Measurements from ENCODE around the gene RCBTB2.

The RCBTB2 gene

DNA sequence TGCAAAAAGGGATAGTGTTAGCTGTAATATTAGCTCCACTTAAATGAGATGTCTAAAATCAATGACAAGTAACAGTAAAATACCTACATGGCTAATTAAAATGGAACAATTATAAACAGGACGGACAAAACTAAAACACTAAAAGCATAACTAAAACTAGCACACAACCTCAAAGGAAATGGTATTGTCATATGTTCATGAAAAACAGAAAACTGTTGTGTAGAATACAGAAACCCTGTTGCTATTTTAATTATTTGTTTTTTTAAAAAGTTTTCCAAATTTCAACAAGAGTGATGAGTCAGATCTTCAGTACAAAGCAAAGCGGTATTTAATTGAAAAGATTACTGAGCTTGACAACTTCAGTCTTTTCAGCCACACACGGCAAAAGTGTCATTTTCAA is 4.2 kb downstream of the RCBTB2 start:
- no peak for DNase-seq

DNA sequence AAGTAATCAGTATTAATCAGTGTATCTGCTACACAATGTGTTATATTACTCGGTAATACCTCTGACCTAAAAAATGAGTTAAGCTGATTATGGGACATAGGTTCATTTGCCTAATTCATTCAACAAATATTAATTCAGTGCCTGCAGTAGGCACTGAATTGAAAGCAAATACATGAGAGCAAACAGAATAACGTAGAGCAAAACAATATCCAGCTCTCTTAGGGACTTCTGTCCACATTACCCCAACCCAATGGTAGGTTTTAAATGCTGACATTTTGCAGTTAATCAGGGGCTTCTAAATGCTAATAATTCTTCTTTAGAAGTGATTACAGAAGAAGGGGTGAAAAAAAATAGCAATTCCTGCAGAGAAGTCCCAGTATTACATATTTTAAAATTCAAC is 4.9 kb downstream of the RCBTB2 start:
- DNase-seq = no peak

DNA sequence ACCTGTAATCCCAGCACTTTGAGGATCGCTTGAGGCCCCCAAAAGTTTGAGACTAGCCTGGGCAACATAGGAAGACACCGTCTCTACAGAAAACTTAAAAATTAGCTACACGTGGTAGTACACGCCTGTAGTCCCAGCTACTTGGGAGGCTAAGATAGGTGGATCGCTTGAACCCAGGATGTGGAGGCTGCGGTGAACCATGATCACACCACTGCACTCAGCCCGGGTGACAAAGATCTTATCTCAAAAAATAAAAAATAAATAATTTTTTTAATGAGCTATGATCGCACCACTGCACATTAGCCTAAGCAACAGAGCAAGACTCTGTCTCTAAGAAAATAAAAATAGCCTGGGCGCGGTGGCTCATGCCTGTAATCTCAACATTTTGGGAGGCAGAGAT is 6.6 kb downstream of the RCBTB2 start:
- no peak for DNase-seq

DNA sequence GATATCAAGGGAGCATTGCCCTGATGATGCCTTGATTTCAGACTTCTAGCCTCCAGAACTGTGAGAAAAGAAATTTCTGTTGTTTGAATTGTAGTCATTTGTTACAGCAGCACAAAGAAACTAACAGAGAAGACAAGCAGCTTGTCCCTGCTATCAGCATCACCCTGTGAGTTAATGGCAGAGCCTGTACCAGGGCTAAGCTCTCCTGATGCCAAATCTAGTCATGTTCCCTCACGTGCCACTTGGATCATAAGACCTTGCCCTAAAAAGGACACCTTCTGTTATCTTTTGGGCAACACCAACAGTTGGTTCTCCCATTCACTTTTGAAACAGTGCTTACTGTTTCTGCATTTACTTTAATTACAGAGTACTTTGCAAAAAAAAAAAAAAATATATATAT is 14.8 kb downstream of the RCBTB2 start:
- DNase-seq = no peak

DNA sequence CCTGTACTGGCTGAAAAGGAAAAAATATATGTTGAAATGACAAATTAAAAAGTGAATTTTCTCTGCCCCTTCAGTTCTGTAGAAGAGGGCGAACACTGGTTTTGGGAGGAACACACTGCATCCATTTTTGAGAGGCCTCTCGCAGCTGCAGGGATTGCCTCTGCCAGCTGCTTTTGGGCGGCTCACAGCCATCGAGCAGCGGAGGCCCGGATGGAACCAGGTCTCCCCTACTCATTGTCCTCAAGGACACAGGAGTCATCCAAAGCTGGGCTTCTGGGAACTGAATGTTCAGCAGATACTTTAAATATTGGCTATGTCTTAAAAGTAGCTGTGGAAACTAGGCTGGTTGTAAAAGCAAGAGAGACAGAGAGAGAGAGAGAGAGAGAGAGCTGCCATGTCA is 17.1 kb downstream of the RCBTB2 start:
- DNase-seq = no peak

DNA sequence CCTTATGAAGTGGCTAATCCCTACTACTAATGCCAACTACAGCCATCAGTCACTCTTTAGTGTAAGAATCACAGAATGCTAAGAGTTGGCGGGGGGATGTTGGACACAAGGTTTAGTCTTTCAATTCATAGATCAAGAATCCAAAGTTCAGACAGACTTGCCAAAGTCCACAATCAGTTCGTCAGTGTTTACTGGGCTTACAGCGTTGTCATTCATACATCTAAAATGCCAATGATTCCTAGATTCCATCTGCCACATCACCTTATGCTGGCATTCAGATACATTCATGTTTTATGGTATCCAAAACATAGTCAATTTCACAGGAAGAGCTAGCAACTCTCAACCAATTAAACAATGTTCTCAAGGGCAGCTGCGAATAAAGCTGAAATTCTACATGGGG is 18.1 kb downstream of the RCBTB2 start:
- no peak for DNase-seq

DNA sequence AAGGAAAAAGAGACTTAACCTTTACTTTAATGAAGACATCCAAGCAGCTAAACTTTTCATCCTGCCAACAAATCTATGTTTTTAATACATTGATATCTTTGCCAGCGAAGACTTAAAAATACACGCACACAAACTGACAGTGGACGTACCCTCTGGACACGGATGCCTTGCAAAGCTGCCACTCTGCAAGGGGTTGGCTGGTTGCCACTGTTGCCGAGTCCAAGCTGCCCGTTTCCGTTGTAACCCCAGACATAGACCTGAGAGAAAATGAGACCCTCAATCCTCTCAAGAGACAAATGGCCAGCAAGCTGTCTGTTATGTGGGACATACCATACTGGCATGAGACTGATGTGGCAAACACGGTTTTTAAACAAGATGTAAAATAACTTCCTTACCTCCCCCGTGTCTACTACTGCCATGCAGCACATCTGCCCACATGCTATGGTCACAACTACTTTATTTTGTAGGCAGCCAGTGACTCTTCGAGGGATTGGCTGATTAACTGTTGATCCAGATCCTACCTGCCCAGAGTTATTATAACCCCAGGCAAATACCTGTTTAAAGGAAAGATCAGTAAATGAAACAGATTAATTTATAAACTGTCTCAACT is 21.2 kb downstream of the RCBTB2 start:
- DNase-seq = no peak

DNA sequence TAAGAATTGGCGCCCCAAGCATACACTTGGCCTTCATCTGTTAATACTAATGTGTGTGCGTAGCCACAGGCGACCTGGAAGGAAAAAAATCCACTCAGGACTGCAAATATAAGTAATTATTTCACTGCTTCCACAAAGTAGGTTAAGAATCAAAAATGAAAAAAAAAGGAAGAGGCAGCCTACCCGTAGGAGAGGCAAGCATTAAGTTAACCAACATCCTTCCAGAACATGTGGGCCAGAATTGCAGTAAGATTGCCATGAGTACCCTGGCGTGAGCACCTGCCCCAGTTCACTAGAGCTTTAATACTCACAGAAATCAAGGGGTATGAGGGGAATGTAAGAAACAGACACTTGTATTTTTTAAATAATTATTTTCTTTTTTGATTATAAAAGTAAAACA is 22.2 kb downstream of the RCBTB2 start:
- no peak for DNase-seq

DNA sequence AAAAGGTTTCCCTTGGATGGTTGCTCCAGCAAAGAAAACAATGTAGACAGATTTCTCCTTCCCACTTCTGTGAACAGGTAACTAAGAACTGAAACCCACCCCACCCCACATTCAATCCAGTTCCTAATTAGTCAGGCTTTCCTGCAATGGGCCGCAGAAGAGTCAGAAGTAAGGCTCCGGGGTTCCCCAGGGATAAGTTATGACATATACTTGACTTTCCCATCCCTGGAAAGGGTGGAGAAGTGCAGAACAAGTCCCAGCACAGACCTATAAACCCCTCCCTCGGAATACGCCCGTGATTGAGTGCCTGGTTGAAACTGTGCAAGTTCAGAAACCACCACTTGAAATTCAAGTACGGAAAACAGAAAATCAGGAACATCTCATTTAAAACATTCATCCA is 24.9 kb downstream of the RCBTB2 start:
- no peak for DNase-seq

DNA sequence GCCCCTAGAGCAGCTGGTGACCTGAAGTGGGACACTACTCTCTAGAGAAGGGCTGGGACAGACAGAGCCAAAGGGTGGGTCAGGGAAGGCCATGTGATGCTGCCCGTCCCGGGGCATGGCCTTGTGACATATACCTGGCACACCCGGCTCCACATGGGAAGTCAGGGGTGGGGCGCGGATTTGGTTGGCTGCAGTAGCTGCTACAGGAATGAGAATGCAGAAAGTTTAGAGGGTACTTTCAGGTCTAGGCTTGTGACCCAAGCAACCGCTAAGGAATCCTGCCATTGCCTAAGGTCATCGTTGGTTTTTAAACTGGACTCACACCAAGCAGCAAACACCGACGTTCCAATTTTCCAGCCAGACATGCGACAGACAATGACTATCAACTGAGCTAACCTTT is 25.9 kb downstream of the RCBTB2 start:
- DNase-seq = no peak

DNA sequence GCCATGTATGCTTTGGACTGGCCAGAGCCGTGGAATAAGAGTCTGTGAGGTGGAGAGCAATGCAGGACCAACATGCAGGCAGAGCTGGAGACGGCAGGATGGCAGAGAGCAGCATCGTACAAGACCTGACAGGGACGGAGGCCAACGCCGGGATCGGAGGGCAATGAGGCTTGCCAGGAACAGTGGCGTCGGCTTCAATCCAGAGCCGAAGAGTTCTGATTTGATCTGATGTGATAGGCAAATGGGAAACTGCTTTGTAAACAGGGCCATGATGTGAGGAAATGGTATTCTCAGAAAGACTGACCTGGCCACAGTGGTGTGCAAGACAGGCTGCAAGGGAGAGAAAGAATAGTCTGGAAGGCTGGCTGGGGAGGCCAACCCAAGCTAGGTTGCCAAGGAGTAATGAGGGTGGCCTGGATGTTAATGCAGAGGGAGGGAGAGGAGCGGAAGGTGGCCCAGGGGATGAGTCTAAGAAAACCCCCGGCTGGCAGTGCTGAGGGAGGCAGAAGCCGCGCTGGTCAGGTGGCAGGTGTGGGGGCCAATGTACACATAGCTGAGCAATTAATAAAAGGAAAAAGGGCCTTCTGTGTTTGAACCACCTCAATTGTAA is 26.7 kb downstream of the RCBTB2 start:
- DNase-seq = no peak

DNA sequence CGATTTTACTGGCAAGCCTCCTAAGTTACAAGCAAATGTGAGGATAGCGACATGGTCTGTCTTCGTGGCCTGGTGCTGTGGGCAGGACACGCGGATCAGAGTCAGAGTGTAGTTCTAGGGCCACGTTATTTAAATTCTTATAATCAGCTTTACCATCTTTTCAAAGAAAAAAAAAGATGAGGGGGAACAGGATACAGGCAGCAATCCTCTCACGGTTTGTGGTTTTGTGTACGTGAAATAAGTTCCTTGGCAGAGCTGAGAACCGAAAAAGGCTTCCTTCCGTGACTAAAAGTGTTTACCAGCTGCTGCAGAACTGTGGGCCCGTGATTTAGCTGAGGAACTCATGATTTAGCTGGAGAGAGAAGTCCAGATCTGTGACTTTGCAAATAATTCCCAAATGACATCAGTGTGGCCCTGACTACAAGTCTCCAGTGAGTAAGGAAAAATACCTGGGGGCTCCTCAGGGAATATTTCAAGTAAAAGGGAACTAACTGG is 27.2 kb downstream of the RCBTB2 start:
- DNase-seq = peak; percentile 46 to 48

DNA sequence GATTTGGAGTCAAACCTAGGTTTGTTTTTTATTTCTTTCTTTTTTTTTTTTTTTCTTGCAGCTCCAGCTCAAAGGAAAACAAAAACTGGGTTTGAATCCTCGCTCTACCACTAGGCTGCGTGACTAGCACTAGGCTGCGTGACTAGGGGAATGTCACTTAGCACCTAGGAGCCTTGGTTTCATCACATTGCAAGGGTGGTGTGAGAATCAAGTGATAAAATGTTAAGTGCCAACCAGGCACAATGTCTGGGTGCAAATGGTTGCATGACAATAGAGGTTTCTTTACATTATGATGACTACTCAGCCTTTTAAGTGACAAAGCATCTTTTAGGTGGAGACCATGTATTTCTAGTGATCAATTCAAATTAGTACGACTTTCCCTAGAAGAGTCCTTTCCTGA is 27.9 kb downstream of the RCBTB2 start:
- DNase-seq = no peak

DNA sequence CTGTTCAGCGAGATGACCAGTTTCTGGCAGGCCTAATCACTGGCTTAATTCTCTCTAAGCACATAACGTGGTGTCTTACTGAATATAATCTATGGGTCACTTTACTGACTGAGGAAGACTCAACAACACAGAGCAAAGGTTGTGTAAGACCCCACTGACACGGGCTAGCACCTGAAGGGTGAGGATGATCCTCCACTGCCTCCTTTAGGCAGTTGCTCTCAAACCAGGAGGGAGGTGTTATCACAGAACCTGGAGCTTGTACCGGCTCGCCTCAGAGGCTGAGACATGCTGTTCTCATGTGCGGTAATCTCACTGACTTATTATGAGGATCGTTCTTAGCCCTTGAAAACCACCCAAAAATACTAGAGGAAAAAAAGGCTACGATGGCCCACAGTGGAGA is 28.3 kb downstream of the RCBTB2 start:
- no peak for DNase-seq

DNA sequence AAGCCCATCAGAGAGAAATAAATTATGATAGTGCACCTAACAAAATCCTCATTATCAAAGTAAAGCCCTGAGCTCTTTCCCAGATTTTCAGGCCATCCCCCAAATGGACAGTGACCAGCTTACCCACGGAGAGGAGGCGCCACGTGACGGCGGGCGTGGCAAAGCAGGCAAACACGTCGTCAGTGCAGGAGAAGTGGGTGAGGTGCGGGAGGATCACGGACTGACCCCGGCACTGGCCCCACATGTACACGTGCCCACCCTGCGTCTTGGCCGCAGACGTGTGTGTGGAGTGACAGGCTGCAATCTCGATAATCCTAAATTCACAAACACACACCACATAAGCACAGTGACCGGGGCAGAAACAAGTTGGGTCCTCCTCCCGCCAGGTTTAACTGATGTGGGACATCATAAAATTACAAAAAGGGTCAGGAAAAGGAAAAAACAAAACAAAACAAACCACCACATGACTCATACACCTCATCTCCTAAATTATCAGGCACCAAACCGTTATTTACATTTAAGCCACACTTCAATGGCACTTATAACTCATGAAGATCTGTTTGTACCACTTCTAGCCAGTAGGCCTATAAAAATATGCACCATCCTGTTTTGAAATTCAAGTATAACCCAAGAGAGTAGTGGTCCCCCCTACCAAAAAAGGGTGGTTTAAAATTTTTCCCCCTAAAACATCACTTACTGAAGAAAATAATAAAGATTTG is 30.1 kb downstream of the RCBTB2 start:
- no peak for DNase-seq

DNA sequence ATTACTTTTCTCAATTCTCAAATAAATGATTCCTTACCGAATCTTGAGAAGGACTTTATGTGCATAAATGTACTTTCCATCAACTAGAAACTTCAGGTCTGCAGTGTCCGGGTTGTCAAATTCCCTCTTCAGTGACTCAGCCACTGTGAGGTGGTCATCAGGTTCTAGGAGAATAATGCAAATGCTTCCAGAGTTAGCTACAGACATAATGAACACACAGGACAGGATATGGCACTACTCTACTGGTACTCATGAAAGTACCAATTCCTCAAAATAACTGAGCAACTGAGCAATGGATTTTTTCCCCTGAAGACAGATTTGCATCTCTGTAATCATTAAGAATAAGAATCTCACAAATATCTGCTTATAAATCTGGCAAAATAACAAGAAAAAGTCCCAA is 31.2 kb downstream of the RCBTB2 start:
- DNase-seq = no peak

DNA sequence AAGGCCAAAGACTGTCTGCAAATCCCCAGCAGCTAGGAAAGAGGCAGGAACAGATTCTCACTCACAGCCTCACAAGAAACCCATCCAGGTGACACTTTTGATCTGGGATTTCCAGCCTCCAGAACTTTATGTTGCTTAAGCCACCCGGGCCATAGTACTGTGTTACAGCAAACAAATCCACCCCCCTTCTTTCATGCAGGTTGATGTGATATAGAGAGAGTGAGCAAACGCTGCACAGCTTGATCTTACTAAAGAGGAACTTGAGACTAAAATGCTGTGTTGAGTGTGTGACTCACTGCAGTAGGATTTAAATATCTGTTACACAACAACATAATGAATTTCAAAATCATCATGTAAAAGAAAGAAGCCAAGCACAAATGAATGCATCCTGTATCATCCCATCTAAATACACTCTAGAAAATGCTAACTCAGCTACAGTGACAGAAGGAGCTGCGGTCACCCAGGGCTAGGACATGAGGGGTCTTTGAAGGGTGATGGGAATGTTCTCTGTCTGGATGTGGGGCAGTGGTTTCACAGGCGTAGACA is 32.2 kb downstream of the RCBTB2 start:
- DNase-seq = no peak

DNA sequence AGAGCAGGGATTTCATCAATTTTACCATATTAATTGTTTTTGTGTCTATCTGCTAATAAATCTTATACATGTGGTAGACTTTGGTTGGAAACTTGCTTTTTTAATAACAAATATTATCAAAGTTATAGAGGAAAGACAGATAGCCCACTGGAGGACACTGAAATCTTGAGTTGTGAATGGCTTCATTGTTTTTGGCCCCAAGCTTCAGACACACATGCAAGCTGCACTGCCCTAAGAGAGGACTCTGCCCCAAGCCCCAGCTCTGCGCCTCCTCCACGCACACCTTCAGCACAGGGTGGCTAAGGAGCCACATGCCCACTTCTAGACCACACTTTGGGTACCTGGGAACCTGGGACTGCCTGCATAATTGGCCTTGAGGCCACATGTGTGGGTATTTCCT is 35.2 kb downstream of the RCBTB2 start:
- no peak for DNase-seq

DNA sequence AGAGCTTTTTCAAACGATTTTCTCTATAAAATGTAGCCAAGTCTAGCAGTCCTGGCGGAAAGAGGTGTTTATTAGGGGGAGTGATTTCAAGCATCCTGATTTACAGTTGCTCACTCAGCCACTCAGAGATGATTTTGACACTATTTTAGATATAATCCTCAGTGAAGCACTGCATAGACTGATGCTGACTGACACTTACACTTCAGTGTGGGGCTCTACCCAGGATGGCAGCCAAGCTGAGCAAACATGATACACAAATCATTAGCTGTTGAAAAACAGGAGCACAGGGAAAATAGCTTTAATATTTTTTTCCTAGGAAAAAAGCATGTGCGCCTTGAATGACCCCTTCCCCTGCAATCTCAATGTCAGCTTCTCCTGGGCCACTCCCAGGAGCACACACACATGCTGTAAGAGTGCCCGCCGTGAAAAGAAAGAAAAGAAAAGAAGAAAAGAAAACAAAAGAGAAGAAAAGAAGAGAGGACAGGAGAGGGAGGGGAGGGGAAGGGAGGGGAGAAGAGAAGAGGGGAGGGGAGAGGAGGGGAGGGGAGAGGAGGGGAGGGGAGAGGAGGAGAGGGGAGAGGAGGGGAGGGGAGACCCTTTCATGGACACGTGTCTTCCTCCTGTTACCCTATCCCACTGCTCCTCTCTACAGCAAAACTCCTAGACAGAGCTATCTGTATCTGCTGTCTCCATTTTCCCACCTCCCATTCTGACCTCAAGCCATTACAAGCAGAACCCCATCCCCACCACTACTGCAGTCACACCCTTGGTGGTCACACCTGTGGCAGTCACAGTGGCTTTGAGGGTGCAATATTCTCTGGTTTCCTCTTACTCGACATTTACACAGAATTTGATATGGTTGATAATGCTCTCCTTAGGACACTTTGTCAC is 36.4 kb downstream of the RCBTB2 start:
- DNase-seq = no peak

DNA sequence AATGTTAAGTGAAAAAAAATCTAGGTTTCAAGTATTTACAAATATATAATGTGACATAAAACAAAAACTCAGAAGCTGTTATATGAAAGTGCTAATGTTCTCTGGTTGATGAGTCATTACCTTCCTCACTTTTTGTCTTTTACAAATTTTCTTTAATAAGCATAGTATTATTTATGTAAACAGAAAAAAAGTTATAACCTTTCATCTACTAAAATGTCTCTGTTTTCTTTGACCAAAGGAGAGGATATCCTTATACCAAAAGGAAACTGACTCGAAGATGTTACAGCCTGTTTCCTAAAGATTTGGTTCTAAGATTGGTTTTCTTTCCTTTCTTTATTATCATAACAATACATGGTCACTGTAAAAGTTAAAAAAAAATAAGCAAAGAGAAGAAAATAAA is 38.0 kb downstream of the RCBTB2 start:
- DNase-seq = no peak

DNA sequence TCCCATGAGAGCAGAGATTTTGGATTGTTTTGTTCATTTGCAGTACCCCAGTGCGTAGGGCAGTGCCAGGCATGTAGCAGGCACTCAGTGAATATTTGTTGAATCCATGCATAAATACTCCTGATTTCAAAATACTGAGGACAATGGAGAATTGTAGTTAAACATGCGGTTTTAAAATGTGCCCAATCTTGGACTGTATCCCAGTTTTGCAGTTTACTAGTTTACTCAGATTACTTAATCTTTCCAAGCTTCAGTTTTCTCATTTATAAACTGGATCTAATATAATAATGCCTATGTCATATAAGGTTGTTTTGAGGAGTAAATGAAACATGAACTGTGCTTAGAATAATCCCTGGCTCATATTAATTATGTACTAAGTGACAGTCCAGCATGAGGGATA is 39.0 kb downstream of the RCBTB2 start:
- DNase-seq = no peak

DNA sequence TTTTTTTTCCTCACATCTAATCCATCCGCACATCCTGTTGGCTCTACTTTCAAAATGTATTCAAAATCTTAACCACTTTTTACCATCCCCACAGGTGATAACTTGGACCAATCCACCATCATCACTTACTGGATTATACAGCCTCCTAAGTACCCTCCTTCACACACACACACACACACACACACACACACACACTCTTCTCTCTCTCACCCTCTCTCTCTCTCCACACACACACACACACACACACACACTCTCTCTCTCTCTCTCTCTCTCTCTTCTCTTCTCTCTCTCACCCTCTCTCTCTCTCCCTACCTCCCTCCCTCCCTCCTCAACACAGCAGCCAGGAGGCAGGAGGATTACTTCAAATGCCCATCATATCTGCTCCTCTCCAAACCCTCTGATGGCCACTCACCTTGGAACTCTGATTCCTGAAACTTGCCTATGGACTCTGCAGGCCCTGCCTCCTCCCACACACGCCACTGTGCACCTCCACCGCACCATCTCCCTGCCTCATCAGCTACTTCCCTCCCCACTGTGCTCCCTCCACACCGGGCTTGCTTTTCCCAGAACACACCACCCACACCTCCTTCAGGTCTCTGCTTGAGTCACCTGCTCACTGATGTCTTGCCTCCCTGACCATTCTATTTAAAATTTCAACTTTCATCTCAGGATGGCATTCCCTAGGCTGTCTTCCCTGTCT is 39.7 kb downstream of the RCBTB2 start:
- peak in 1 of 2 donors; percentile 28 for DNase-seq

All from activated CD4-positive, alpha-beta T cell treated with anti-CD3 and anti-CD28 coated beads for 4 hours (primary cell).